ENCODE measurements around the gene GGT7.

Gene GGT7

GRCh38 chr20:34921436-34921835 lies 48.8 kb upstream of the GGT7 start (continued):
- TF ChIP-seq ZNF16 (tag by site-specific recombination; IDR thresholded peaks at IDR 0.05; ENCODE audit: low read depth) (no peak), ZBTB20 (tag by site-specific recombination; IDR thresholded peaks at IDR 0.05) (no peak), ZNF514 (tag by site-specific recombination; IDR thresholded peaks at IDR 0.05) (no peak), KLF16 (tag by site-specific recombination; IDR thresholded peaks at IDR 0.05) (no peak), IKZF3 (tag by site-specific recombination; IDR thresholded peaks at IDR 0.05) (no peak)

GRCh38 chr20:34920055-34920454 lies 47.4 kb upstream of the GGT7 start:
- ChIA-PET POLR2A (no interaction called here), CTCF (no interaction called here)
- Histone ChIP-seq H3K36me3 (ENCODE audit: control insufficient read depth in 2 of 2, insufficient read depth in 1 of 2, low read length in 2 of 2) (peaks cover 0 to 38% of the 10 kb centered on the region in 2 experiments; a peak in 1 of 3 replicates), H3K4me3 (ENCODE audit: low read depth, low read length) (no peak overlapping the region), H3K4me1 (ENCODE audit: control insufficient read depth, insufficient read depth, low read length) (no peaks in the 10 kb centered on the region), H3K9me3 (ENCODE audit: control insufficient read depth, insufficient read depth, low read depth, low read length) (no peaks in the 10 kb centered on the region), H3K27ac (ENCODE audit: extremely low read depth, low read depth, low read length) (no peak overlapping the region)
- peak; percentile 90 for TF ChIP-seq ZFHX2 (tag by site-specific recombination; conservative IDR thresholded peaks at IDR 0.05)
- TF ChIP-seq ZNF324 (tag by site-specific recombination; IDR thresholded peaks at IDR 0.05), result no peak
- no peak for TF ChIP-seq ZNF501 (tag by site-specific recombination; IDR thresholded peaks at IDR 0.05)
- TF ChIP-seq EGR2 (tag by site-specific recombination; IDR thresholded peaks at IDR 0.05; ENCODE audit: low read depth), result peak; percentile 92

GRCh38 chr20:34916774-34917354 lies 44.2 kb upstream of the GGT7 start:
- no peaks in the 10 kb centered on the region for H3K9me3 ChIP-seq (ENCODE audit: control insufficient read depth, insufficient read depth, low read depth, low read length)
- POLR2A ChIA-PET, result no interaction called here
- CTCF ChIA-PET, result interaction anchor here (0.6 to 1.0 kb wide), 3 partner anchors 43 to 412 kb away, joined by 3 to 6 read pairs (median 5); no protein-coding TSS in a partner anchor
- no peaks in the 10 kb centered on the region for H3K4me1 ChIP-seq (ENCODE audit: control insufficient read depth, insufficient read depth, low read length)
- H3K4me3 ChIP-seq (ENCODE audit: low read depth, low read length), result no peak overlapping the region
- H3K36me3 ChIP-seq (ENCODE audit: control insufficient read depth in 2 of 2, insufficient read depth in 1 of 2, low read length in 2 of 2), result peaks cover 0 to 24% of the 10 kb centered on the region in 2 experiments; a peak in 1 of 3 replicates
- H3K27ac ChIP-seq (ENCODE audit: extremely low read depth, low read depth, low read length), result no peak overlapping the region
- TF ChIP-seq ZSCAN5A (tag by site-specific recombination; IDR thresholded peaks at IDR 0.05) (no peak), PRDM2 (tag by site-specific recombination; IDR thresholded peaks at IDR 0.05; ENCODE audit: borderline replicate concordance) (no peak), SCRT1 (tag by site-specific recombination; IDR thresholded peaks at IDR 0.05; ENCODE audit: borderline replicate concordance) (no peak), HOXA7 (CRISPR knock-in tag; IDR thresholded peaks at IDR 0.05; ENCODE audit: borderline replicate concordance) (no peak), ZNF19 (tag by site-specific recombination; IDR thresholded peaks at IDR 0.05; ENCODE audit: low read depth) (no peak), ZNF26 (tag by site-specific recombination; IDR thresholded peaks at IDR 0.05) (no peak), ZNF132 (tag by site-specific recombination; IDR thresholded peaks at IDR 0.05; ENCODE audit: borderline replicate concordance) (no peak), SP2 (tag by site-specific recombination; IDR thresholded peaks at IDR 0.05) (no peak), BCL6B (tag by site-specific recombination; IDR thresholded peaks at IDR 0.05) (no peak), ZNF544 (tag by site-specific recombination; IDR thresholded peaks at IDR 0.05) (no peak), ZNF704 (tag by site-specific recombination; IDR thresholded peaks at IDR 0.05) (no peak)

All from HEK293 (cell line).